ENCODE data around the gene CCDC183. TPM values are rescaled to one million over a fixed set of nuclear protein-coding genes. Genes with fewer than 3 reads are reported as not detected.

Gene CCDC183
- total and polyA plus RNA-seq, 10 of the 15 experiments (the other 5 are each of a cell fraction or from before 2014, with no cell fraction given): 0.04 to 1.2 (median 0.55) TPM; not detected in 5

GRCh38 chr9:136759436-136760325, 36.5 kb upstream of the CCDC183 start:
- no peak for ATAC-seq
- in situ Hi-C loops (cut with MboI): no loop called here

More at GRCh38 chr9:136759436-136760325, 36.5 kb upstream of the CCDC183 start:
- Histone ChIP-seq H3K4me3 (no peak overlapping the region), H3K9me3 (replicated peaks; ENCODE audit: control insufficient read depth, insufficient read depth, low read length) (peaks cover 11% of the 10 kb centered on the region; the same call in 2 of the 3 replicates), H3K4me1 (ENCODE audit: control insufficient read depth, insufficient read depth, low read length) (no peaks in the 10 kb centered on the region), H3K9ac (ENCODE audit: control insufficient read depth, insufficient read depth, low read length) (no peak overlapping the region), H2AFZ (ENCODE audit: control insufficient read depth, low read depth, low read length) (no peak overlapping the region), H3K27ac (ENCODE audit: control insufficient read depth, insufficient read depth) (no peak overlapping the region), H4K20me1 (ENCODE audit: control insufficient read depth, insufficient read depth) (no peaks in the 10 kb centered on the region), H3K79me2 (ENCODE audit: control insufficient read depth, insufficient read depth, low read length) (no peaks in the 10 kb centered on the region), H3K4me2 (ENCODE audit: control insufficient read depth, insufficient read depth) (no peak overlapping the region), H3K36me3 (ENCODE audit: control insufficient read depth in 2 of 2, insufficient read depth in 2 of 2, low read length in 1 of 2) (no peaks in the 10 kb centered on the region), H3K27me3 (replicated peaks in 1 of 2; ENCODE audit: control insufficient read depth in 2 of 2, insufficient read depth in 2 of 2, low read length in 1 of 2) (no peaks in the 10 kb centered on the region)
- TF ChIP-seq BACH1 (IDR thresholded peaks at IDR 0.05; ENCODE audit: borderline replicate concordance) (no peak), SMC3 (IDR thresholded peaks at IDR 0.05; ENCODE audit: borderline replicate concordance, low read length) (no peak), TBL1XR1 (IDR thresholded peaks at IDR 0.05; ENCODE audit: low read depth, low read length) (no peak), NBN (IDR thresholded peaks at IDR 0.05) (no peak), SIN3A (IDR thresholded peaks at IDR 0.05; ENCODE audit: low read depth, low read length) (no peak), GATAD2B (conservative IDR thresholded peaks at IDR 0.05; ENCODE audit: low read depth) (no peak), IKZF2 (IDR thresholded peaks at IDR 0.05) (no peak), IRF4 (IDR thresholded peaks at IDR 0.05; ENCODE audit: low read depth, low read length) (no peak), USF1 (IDR thresholded peaks at IDR 0.05; ENCODE audit: borderline replicate concordance, extremely low read length, insufficient read depth, low read depth, low read length) (no peak), WRNIP1 (IDR thresholded peaks at IDR 0.05; ENCODE audit: borderline replicate concordance, low read depth, low read length) (no peak), PAX5 (IDR thresholded peaks at IDR 0.05; ENCODE audit: borderline replicate concordance, low read depth, low read length) (no peak), ZBTB40 (IDR thresholded peaks at IDR 0.05; ENCODE audit: borderline replicate concordance) (no peak), SMAD1 (IDR thresholded peaks at IDR 0.05; ENCODE audit: low read depth, partially characterized antibody) (no peak), KLF5 (IDR thresholded peaks at IDR 0.05; ENCODE audit: partially characterized antibody) (no peak), SUZ12 (IDR thresholded peaks at IDR 0.05; ENCODE audit: unreplicated experiment) (no peak), RELA (IDR thresholded peaks at IDR 0.05; ENCODE audit: borderline replicate concordance, partially characterized antibody) (no peak), NRF1 (conservative IDR thresholded peaks at IDR 0.05; ENCODE audit: low read depth, low read length) (no peak), MEF2B (IDR thresholded peaks at IDR 0.05; ENCODE audit: partially characterized antibody, poor library complexity, severe bottlenecking) (no peak), FOS (IDR thresholded peaks at IDR 0.05; ENCODE audit: borderline replicate concordance, extremely low read depth, insufficient read length) (no peak), SIX5 (IDR thresholded peaks at IDR 0.05; ENCODE audit: low read depth, low read length, severe bottlenecking) (no peak)
- no peak for FAIRE-seq
- WGBS (ENCODE audit: insufficient coverage, insufficient replicate concordance, low lambda C conversion rate, missing lambda C conversion rate): 36% methylated on average over 24 of the region's 27 CpGs
- DNase-seq (ENCODE audit: low read depth, low spot score): no peak
- ChIA-PET POLR2A (no interaction called here), CTCF (interaction anchor here (0.6 to 2.8 kb wide), 6 partner anchors 18 to 377 kb away, joined by 3 to 16 read pairs (median 3); no protein-coding TSS in a partner anchor), RAD21 (ENCODE audit: unreplicated experiment) (no interaction called here), SMC1A (ENCODE audit: uncharacterized antibody, unreplicated experiment) (no interaction called here)
- BruUV-seq (replicated peaks): no TSS peak
- intact Hi-C loops (cut with micrococcal nuclease; ENCODE audit: unreplicated experiment): no loop called here
